Activated CD4-positive, alpha-beta T cell treated with anti-CD3 and anti-CD28 coated beads for 36 hours (primary cell): ENCODE data around the gene DYNLT2B. TPM values are rescaled to one million over a fixed set of nuclear protein-coding genes. Genes with fewer than 3 reads are reported as not detected.

Experiments
- ATAC-seq: fragments of 200-7000 bp; cut with Tn5 transposase; one replicate; pipeline ENCODE4 v1.10.0; 2021; ENCODE audit warnings: mild to moderate bottlenecking, moderate library complexity
- CTCF ChIA-PET: fragments of 350-600 bp; sonication (Branson Sonifier 250); formaldehyde crosslinking; loops from one replicate; lab custom pipeline; 2021; ENCODE audit warnings: antibody characterized with exemption; lab: Charles Lee
- POLR2A ChIA-PET: fragments of 350-600 bp; sonication (Branson Sonifier 250); formaldehyde crosslinking; loops from one replicate; lab custom pipeline; 2021; ENCODE audit warnings: antibody characterized with exemption, inconsistent platforms; lab: Charles Lee
- DNase-seq: peaks from one replicate; pipeline ENCODE4 v3.0.0-alpha.2; 2020
- H3K27ac Mint-ChIP-seq: one replicate; pipeline ENCODE4 v1.8.0; 2021; ENCODE audit warnings: mixed read lengths
- H3K27me3 Mint-ChIP-seq: one replicate; pipeline ENCODE4 v1.8.0; 2021; ENCODE audit warnings: mixed read lengths
- H3K36me3 Mint-ChIP-seq: one replicate; pipeline ENCODE4 v1.8.0; 2021; ENCODE audit warnings: low read depth, mixed read lengths
- H3K4me1 Mint-ChIP-seq: one replicate; pipeline ENCODE4 v1.8.0; 2021; ENCODE audit warnings: mixed read lengths
- H3K4me3 Mint-ChIP-seq: one replicate; pipeline ENCODE4 v1.8.0; 2021; ENCODE audit warnings: mild to moderate bottlenecking, moderate library complexity, mixed read lengths
- H3K9me3 Mint-ChIP-seq: one replicate; pipeline ENCODE4 v1.8.0; 2021; ENCODE audit warnings: low read depth, mixed read lengths
- intact Hi-C, 2 experiments: fragments of 100-400 bp; cut with DNase I in 1 of 2; cut with micrococcal nuclease in 1 of 2; formaldehyde crosslinking; loops; one replicate each; pipeline versions ENCODE4 v1.14.2 to v1.15.1; 2022 to 2024; cut with DNase I, micrococcal nuclease
- total RNA-seq, 2 experiments: library from RNA; stranded (reverse); gene quantifications; one replicate each; pipeline ENCODE4 v1.2.3, GENCODE V29; 2021

Gene DYNLT2B
- total RNA-seq, 2 experiments from 2014 or later: 7.3 to 16.3 TPM

DNA sequence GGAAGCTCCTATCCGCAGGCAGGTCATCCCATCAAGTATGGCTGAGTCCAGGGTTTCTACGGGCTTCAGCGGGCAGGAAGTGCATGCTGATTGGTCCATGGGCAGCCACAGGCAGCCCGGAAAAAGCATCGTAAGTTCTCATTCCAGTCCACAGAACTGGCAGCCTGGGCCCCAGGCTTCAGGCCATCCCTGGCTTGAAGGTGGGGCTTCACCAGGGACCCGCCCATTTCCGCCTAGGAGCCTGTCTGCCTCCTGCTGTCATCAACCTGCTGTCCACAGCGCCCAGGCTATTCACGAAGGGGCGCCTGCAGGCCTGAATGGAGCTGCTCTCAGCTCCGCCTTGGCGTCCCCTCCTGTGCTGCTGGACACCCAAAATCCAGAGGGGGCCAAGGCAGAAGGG lies 44.4 kb downstream of the DYNLT2B start:
- Mint-ChIP-seq H3K36me3 (peaks cover 35% of the 10 kb centered on the region), H3K27me3 (no peaks in the 10 kb centered on the region), H3K4me1 (peaks cover 61% of the 10 kb centered on the region), H3K27ac (peak overlapping the region; percentile 95), H3K4me3 (no peak overlapping the region), H3K9me3 (no peaks in the 10 kb centered on the region)
- peak; percentile 39 for DNase-seq
- ChIA-PET CTCF (interaction anchor here (1.0 to 1.5 kb wide), 4 partner anchors 12 to 255 kb away, joined by 3 to 6 read pairs (median 4); partner anchors contain the start of gene DYNLT2B), POLR2A (no interaction called here)
- intact Hi-C loops: loop anchor here (1.0 to 10.0 kb wide), 11 partner anchors 14 to 361 kb away; partner anchors contain the start of genes DYNLT2B (in 2 of the 2), PCYT1A (in 2 of the 2), RNF168 (in 2 of the 2) and UBXN7 (in 2 of the 2)
- ATAC-seq: no peak

DNA sequence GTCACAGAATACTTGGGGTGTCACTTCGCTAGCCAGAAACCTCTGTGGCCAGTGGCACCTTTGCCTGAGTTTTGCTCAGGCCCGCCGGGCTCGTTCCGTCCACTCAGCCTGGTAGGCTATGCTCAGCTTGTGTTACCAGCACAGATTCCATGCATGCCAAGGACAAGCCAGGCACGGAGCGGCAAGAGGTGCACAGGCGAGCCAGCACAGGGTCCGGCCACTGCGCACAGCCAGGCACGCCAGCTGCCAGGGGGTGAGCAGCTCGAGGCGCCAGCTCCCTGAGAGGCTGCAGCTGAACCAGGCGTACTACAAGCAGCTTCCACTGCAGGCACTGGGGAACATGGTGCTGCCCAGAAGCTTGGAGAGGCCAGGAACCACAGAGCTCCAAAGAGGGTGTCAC lies 45.2 kb downstream of the DYNLT2B start:
- ChIA-PET POLR2A (no interaction called here), CTCF (interaction anchor here (0.8 to 1.3 kb wide), 3 partner anchors 12 to 256 kb away, joined by 4 to 6 read pairs (median 5); no protein-coding TSS in a partner anchor)
- ATAC-seq (no peak), DNase-seq (no peak)
- no peaks in the 10 kb centered on the region for H3K27me3 Mint-ChIP-seq
- no peak overlapping the region for H3K4me3 Mint-ChIP-seq
- peak overlapping the region; percentile 72 for H3K27ac Mint-ChIP-seq
- H3K36me3 Mint-ChIP-seq: peaks cover 30% of the 10 kb centered on the region
- intact Hi-C loops: loop anchor here in 1 of 2 experiments (5.0 to 10.0 kb wide), 3 partner anchors 44 to 362 kb away; partner anchors contain the start of genes DYNLT2B, NRROS and RNF168
- H3K4me1 Mint-ChIP-seq: peaks cover 52% of the 10 kb centered on the region
- H3K9me3 Mint-ChIP-seq: no peaks in the 10 kb centered on the region

GRCh38 chr3:196270499-196270898 lies 47.5 kb downstream of the DYNLT2B start:
- no peak for ATAC-seq
- CTCF ChIA-PET: interaction anchor here (0.6 to 1.3 kb wide), 3 partner anchors 72 to 259 kb away, joined by 3 to 4 read pairs (median 3); no protein-coding TSS in a partner anchor
- Mint-ChIP-seq H3K27ac (peak overlapping the region; percentile 60), H3K36me3 (peaks cover 26% of the 10 kb centered on the region), H3K4me3 (no peak overlapping the region), H3K27me3 (no peaks in the 10 kb centered on the region), H3K4me1 (peaks cover 42% of the 10 kb centered on the region), H3K9me3 (no peaks in the 10 kb centered on the region)
- intact Hi-C loops: loop anchor here in 1 of 2 experiments (5.0 to 10.0 kb wide), 3 partner anchors 47 to 364 kb away; partner anchors contain the start of genes DYNLT2B, NRROS and RNF168
- no peak for DNase-seq
- POLR2A ChIA-PET: interaction anchor here (0.6 kb wide), 1 partner anchor 372 kb away, joined by 5 read pairs; no protein-coding TSS in a partner anchor

GRCh38 chr3:196268284-196269163 lies 49.5 kb downstream of the DYNLT2B start:
- ChIA-PET POLR2A (interaction anchor here (0.6 kb wide), 1 partner anchor 380 kb away, joined by 11 read pairs; no protein-coding TSS in a partner anchor), CTCF (interaction anchor here (0.5 to 1.3 kb wide), 6 partner anchors 12 to 254 kb away, joined by 3 to 5 read pairs (median 3); no protein-coding TSS in a partner anchor)
- intact Hi-C loops: no loop called here
- no peaks in the 10 kb centered on the region for H3K27me3 Mint-ChIP-seq
- DNase-seq (no peak), ATAC-seq (no peak)
- H3K27ac Mint-ChIP-seq: no peak overlapping the region
- H3K4me3 Mint-ChIP-seq: no peak overlapping the region
- peaks cover 23% of the 10 kb centered on the region for H3K4me1 Mint-ChIP-seq
- peaks cover 29% of the 10 kb centered on the region for H3K36me3 Mint-ChIP-seq
- H3K9me3 Mint-ChIP-seq: no peaks in the 10 kb centered on the region

- H3K9me3 Mint-ChIP-seq: no peaks in the 10 kb centered on the region
- H3K4me1 Mint-ChIP-seq: no peaks in the 10 kb centered on the region
- no peak for ATAC-seq
- H3K27me3 Mint-ChIP-seq: no peaks in the 10 kb centered on the region
- ChIA-PET CTCF (interaction anchor here (0.6 kb wide), 1 partner anchor 51 kb away, joined by 4 read pairs; no protein-coding TSS in a partner anchor), POLR2A (no interaction called here)
- H3K36me3 Mint-ChIP-seq: peaks cover 21% of the 10 kb centered on the region
- H3K4me3 Mint-ChIP-seq: no peak overlapping the region
- no peak for DNase-seq
- intact Hi-C loops: no loop called here
- H3K27ac Mint-ChIP-seq: no peak overlapping the region
Observed at GRCh38 chr3:196263819-196264218, 54.2 kb downstream of the DYNLT2B start.

DNA sequence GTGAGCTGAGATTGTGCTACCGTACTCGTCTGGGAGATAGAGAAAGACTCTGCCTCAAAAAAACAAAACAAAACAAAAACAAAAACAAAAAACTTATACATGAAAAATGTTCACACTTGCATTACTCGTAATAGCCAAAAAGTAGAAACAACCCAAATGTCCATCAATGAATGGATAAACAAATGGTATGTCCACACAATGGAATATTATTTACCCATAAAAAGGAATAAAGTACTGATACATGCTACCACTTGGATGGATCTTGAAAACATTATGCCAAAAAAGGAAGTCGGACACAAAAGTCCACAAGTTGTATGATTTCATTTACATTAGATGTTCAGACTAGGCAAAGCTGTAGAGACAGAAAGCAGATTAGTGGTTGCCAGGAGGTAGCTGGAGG lies 57.3 kb downstream of the DYNLT2B start:
- no peaks in the 10 kb centered on the region for H3K27me3 Mint-ChIP-seq
- ATAC-seq (no peak), DNase-seq (no peak)
- H3K9me3 Mint-ChIP-seq: no peaks in the 10 kb centered on the region
- no peaks in the 10 kb centered on the region for H3K4me1 Mint-ChIP-seq
- ChIA-PET POLR2A (no interaction called here), CTCF (interaction anchor here (0.6 kb wide), 1 partner anchor 24 kb away, joined by 3 read pairs; no protein-coding TSS in a partner anchor)
- no peak overlapping the region for H3K27ac Mint-ChIP-seq
- no peak overlapping the region for H3K4me3 Mint-ChIP-seq
- peaks cover 31% of the 10 kb centered on the region for H3K36me3 Mint-ChIP-seq
- intact Hi-C loops: no loop called here

DNA sequence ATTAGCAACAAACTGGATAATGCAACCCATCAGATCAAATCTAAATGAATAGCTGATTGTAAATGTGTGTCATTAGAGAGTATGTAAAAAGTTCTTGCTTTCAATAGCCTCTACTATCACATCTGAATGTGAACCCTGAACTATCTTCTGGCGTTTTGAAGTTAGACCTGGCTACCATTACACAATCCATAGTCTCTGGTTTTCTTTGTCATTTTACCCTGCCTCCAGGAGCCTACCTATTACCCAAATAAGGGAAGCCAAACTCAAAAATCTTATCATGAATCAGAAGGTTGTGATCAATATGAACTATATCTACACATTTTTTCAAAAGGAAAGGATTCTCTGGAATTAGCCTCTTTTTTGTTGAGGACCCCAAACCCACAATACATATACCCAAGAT lies 62.3 kb downstream of the DYNLT2B start:
- Mint-ChIP-seq H3K4me1 (no peaks in the 10 kb centered on the region), H3K36me3 (peaks cover 18% of the 10 kb centered on the region), H3K27ac (peak overlapping the region; percentile 27), H3K27me3 (no peaks in the 10 kb centered on the region), H3K4me3 (no peak overlapping the region), H3K9me3 (no peaks in the 10 kb centered on the region)
- ChIA-PET CTCF (interaction anchor here (0.6 to 4.7 kb wide), 5 partner anchors 63 to 267 kb away, joined by 3 to 20 read pairs (median 3); no protein-coding TSS in a partner anchor), POLR2A (no interaction called here)
- DNase-seq: no peak
- intact Hi-C loops: loop anchor here in 1 of 2 experiments (2.0 kb wide), 1 partner anchor 63 kb away; the partner anchor contains the start of gene DYNLT2B
- ATAC-seq: no peak

DNA sequence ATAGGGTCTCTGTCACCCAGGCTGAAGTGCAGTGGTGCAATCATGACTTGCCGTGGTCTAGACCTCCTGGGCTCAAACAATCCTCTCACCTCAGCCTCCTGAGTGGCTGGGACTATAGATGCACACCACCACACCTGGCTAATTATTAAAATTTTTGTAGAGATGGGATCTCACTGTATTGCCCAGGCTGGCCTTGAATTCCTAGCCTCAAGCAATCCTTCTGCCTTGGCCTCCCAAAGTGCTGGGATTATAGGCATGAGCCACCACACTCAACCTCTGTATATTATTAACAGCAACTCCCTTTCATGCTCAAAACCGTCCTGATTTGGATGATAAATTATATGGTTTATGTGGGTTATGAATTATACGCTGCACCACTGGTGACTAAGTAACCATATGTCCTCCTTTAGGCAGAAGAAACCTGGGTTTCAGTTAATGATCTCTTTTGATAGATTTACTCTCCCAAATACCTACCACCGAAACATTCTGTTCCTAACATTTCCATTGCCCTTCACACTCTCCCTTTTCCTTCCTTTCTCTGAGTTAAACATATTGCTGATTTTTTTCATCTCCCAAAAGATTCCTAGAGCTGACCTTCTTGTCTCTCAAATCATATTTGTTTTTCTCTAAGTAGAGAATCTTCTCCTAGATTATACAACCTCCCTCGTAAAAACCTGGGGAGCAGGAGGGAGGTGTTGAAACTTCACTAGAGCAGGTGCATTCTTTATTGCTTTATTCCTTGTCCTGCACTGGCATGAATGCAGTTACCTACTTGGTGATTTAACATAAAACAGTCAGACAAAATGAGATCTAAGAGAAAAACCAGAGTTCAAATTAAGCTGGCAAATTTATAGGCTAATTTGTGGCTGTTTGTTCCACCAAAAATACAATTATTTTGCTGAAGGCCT lies 63.4 kb downstream of the DYNLT2B start:
- intact Hi-C loops: loop anchor here (2.0 to 5.0 kb wide), 2 partner anchors 64 to 108 kb away; partner anchors contain the start of gene DYNLT2B (in 1 of the 2)
- no peaks in the 10 kb centered on the region for H3K4me1 Mint-ChIP-seq
- H3K36me3 Mint-ChIP-seq: peaks cover 17% of the 10 kb centered on the region
- no peak for DNase-seq
- no peaks in the 10 kb centered on the region for H3K9me3 Mint-ChIP-seq
- CTCF ChIA-PET: interaction anchor here (0.6 to 4.7 kb wide), 14 partner anchors 7 to 313 kb away, joined by 3 to 20 read pairs (median 3); partner anchors contain the start of gene UBXN7
- POLR2A ChIA-PET: no interaction called here
- no peaks in the 10 kb centered on the region for H3K27me3 Mint-ChIP-seq
- no peak overlapping the region for H3K27ac Mint-ChIP-seq
- no peak overlapping the region for H3K4me3 Mint-ChIP-seq
- ATAC-seq: no peak

DNA sequence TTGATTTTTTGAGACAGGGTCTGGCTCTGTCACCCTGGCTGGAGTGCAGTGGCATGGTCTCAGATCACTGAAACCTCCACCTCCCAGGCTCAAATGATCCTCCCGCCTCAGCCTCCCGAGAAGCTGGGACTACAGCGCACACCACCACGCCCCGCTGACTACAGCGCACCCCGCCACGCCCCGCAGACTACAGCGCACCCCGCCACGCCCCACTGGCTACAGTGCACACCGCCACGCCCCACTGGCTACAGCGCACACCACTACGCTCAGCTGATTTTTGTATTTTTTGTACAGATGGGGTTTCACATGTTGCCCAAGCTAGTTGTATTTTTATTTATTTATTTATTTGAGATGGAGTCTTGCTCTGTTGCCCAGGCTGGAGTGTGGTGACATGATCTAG lies 66.1 kb downstream of the DYNLT2B start:
- Mint-ChIP-seq H3K4me1 (no peaks in the 10 kb centered on the region), H3K4me3 (no peak overlapping the region), H3K36me3 (peaks cover 15% of the 10 kb centered on the region), H3K27ac (no peak overlapping the region), H3K27me3 (no peaks in the 10 kb centered on the region), H3K9me3 (no peaks in the 10 kb centered on the region)
- intact Hi-C loops: loop anchor here in 1 of 2 experiments (5.0 kb wide), 1 partner anchor 110 kb away; no protein-coding TSS in a partner anchor
- ChIA-PET CTCF (interaction anchor here (0.6 to 4.7 kb wide), 6 partner anchors 14 to 435 kb away, joined by 3 to 20 read pairs (median 4); no protein-coding TSS in a partner anchor), POLR2A (no interaction called here)
- DNase-seq (no peak), ATAC-seq (no peak)

GRCh38 chr3:196246612-196247308 lies 71.3 kb downstream of the DYNLT2B start:
- Mint-ChIP-seq H3K27me3 (no peaks in the 10 kb centered on the region), H3K4me1 (no peaks in the 10 kb centered on the region), H3K27ac (no peak overlapping the region), H3K4me3 (no peak overlapping the region), H3K9me3 (no peaks in the 10 kb centered on the region), H3K36me3 (peaks cover 18% of the 10 kb centered on the region)
- ChIA-PET POLR2A (no interaction called here), CTCF (no interaction called here)
- ATAC-seq (peak; percentile 65), DNase-seq (peak; percentile 27)
- intact Hi-C loops: no loop called here
